SK-N-SH treated with all-trans-retinoic acid at 6 μM for 48 hours (cell line): Measurements from ENCODE around the gene ACOT13.

ENCODE experiments used
- ATAC-seq: fragments of 200-7000 bp; cut with Tn5 transposase; 3 replicates; pipeline ENCODE4 v1.9.1; 2020; ENCODE audit warnings: mild to moderate bottlenecking, moderate library complexity
- ARNTL ChIP-seq: fragments of 450-650 bp; formaldehyde crosslinking; IDR thresholded peaks from 2 replicates; pipeline ENCODE4 v1.5.0; 2020; ENCODE audit warnings: low read depth, mild to moderate bottlenecking, moderate library complexity, borderline replicate concordance
- BACH2 ChIP-seq: fragments of 250-450 bp; sonication (Bioruptor Pico); IDR thresholded peaks from 2 replicates; pipeline ENCODE4 v1.9.0; 2021; ENCODE audit warnings: mild to moderate bottlenecking, borderline replicate concordance
- CSDC2 ChIP-seq: fragments of 250-450 bp; sonication (Bioruptor Pico); IDR thresholded peaks from 2 replicates; pipeline ENCODE4 v1.5.0; 2020; ENCODE audit warnings: mild to moderate bottlenecking, moderate library complexity
- ESRRG ChIP-seq: fragments of 250-450 bp; sonication (Bioruptor Pico); IDR thresholded peaks from 2 replicates; pipeline ENCODE4 v1.6.1; 2021; ENCODE audit warnings: mild to moderate bottlenecking
- GLIS3 ChIP-seq: fragments of 250-450 bp; sonication (Bioruptor Pico); IDR thresholded peaks from 2 replicates; pipeline ENCODE4 v1.5.0; 2020; ENCODE audit warnings: mild to moderate bottlenecking, moderate library complexity
- ISL1 ChIP-seq: fragments of 250-450 bp; sonication (Bioruptor Pico); IDR thresholded peaks from 2 replicates; pipeline ENCODE4 v2.1.2; 2022; ENCODE audit warnings: mild to moderate bottlenecking, moderate library complexity
- PPARA ChIP-seq: fragments of 250-450 bp; sonication (Bioruptor Pico); IDR thresholded peaks from 2 replicates; pipeline ENCODE4 v1.5.0; 2020; ENCODE audit warnings: mild to moderate bottlenecking, borderline replicate concordance
- RARB ChIP-seq: fragments of 250-450 bp; sonication (Bioruptor Pico); IDR thresholded peaks from 2 replicates; pipeline ENCODE4 v1.8.0; 2021; ENCODE audit warnings: mild to moderate bottlenecking, moderate library complexity
- SNAI2 ChIP-seq: fragments of 250-450 bp; sonication (Bioruptor Pico); IDR thresholded peaks from 2 replicates; pipeline ENCODE4 v1.5.0; 2020; ENCODE audit warnings: mild to moderate bottlenecking, moderate library complexity
- TCF4 ChIP-seq: fragments of 250-450 bp; sonication (Bioruptor Pico); IDR thresholded peaks from 2 replicates; pipeline ENCODE4 v1.8.0; 2021; ENCODE audit warnings: mild to moderate bottlenecking, moderate library complexity, borderline replicate concordance
- ZC3H10 ChIP-seq: fragments of 250-450 bp; sonication (Bioruptor Pico); IDR thresholded peaks from 2 replicates; pipeline ENCODE4 v1.5.1; 2021; ENCODE audit warnings: mild to moderate bottlenecking, moderate library complexity
- ZFP3 ChIP-seq: fragments of 250-450 bp; sonication (Bioruptor Pico); IDR thresholded peaks from 2 replicates; pipeline ENCODE4 v1.5.0; 2020; ENCODE audit warnings: mild to moderate bottlenecking, moderate library complexity
- ZFP30 ChIP-seq: fragments of 450-650 bp; formaldehyde crosslinking; IDR thresholded peaks from 2 replicates; pipeline ENCODE4 v1.5.0; 2022; ENCODE audit warnings: mild to moderate bottlenecking, moderate library complexity
- ZNF565 ChIP-seq: fragments of 450-650 bp; formaldehyde crosslinking; conservative IDR thresholded peaks from 2 replicates; pipeline ENCODE4 v1.5.0; 2020; ENCODE audit warnings: low read depth, mild to moderate bottlenecking, moderate library complexity
- ZNF70 ChIP-seq: fragments of 450-650 bp; formaldehyde crosslinking; IDR thresholded peaks from 2 replicates; pipeline ENCODE4 v1.5.0; 2020; ENCODE audit warnings: mild to moderate bottlenecking, moderate library complexity
- ZNF8 ChIP-seq: fragments of 450-650 bp; formaldehyde crosslinking; IDR thresholded peaks from 2 replicates; pipeline ENCODE4 v1.5.0; 2020; ENCODE audit warnings: mild to moderate bottlenecking, moderate library complexity
- TF ChIP-seq, protein P1 (sequence below): fragments of 250-450 bp; sonication (Bioruptor Pico); IDR thresholded peaks from 2 replicates; pipeline ENCODE4 v1.8.0; 2021; ENCODE audit warnings: low read depth, mild to moderate bottlenecking, moderate library complexity, borderline replicate concordance
- TF ChIP-seq, protein P2 (sequence below): fragments of 250-450 bp; sonication (Bioruptor Pico); IDR thresholded peaks from 2 replicates; pipeline ENCODE4 v1.8.0; 2020; ENCODE audit warnings: mild to moderate bottlenecking, moderate library complexity, borderline replicate concordance
- TF ChIP-seq, protein P3 (sequence below): fragments of 250-450 bp; sonication (Bioruptor Pico); IDR thresholded peaks from 2 replicates; pipeline ENCODE4 v1.5.1; 2020; ENCODE audit warnings: low read depth, mild to moderate bottlenecking, moderate library complexity
- TF ChIP-seq, protein P4 (sequence below): fragments of 250-450 bp; sonication (Bioruptor Pico); IDR thresholded peaks from 2 replicates; pipeline ENCODE4 v1.5.1; 2021; ENCODE audit warnings: mild to moderate bottlenecking, moderate library complexity
- TF ChIP-seq, protein P5 (sequence below): fragments of 250-450 bp; sonication (Bioruptor Pico); IDR thresholded peaks from 2 replicates; pipeline ENCODE4 v1.5.0; 2020; ENCODE audit warnings: mild to moderate bottlenecking, moderate library complexity

The ACOT13 gene

DNA sequence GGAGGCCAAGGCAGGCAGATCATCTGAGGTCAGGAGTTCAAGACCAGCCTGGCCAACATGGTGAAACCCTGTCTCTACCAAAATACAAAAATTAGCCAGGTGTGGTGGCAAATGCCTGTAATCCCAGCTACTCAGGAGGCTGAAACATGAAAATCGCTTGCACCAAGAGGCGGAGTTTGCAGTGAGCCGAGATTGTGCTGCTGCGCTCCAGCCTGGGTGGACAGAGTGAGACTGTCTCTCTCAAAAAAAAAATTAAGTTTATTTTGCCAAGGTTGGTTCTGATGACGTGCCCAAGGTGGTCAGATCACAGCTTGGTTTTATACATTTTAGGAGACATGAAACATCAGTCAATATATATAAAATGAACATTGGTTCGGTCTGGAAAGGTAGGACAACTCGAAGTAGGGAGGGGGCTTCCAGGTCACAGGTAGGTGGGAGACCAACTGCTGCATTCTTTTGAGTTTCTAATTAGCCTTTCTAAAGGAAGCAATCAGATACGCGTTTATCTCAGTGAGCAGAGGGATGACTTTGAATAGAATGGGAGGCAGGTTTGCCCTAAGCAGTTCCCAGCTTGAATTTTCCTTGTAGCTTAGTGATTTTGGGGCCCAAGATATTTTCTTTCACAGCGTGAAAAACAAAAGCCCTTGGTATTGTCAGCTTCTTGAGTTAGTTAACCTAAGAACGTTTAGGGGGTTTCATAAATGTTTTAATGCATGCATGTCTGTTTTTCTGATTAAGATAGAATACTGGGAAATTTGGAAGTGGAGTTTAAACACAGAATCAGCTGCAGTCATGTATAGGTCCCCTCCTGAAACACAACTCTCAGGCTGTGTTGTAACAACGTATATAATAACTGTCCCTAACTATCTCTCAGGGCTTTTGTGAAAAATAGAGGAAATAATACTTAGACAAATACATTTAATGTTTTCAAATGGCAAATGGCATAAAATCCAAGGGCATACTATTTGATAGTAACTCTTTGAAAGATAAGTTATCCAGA lies 16.7 kb downstream of the ACOT13 start:
- ATAC-seq = no peak
- no peak for TF ChIP-seq ZC3H10
- no peak for TF ChIP-seq ZNF70 (CRISPR knock-in tag)
- TF ChIP-seq ZNF8 = no peak
- TF ChIP-seq, protein P1, sequence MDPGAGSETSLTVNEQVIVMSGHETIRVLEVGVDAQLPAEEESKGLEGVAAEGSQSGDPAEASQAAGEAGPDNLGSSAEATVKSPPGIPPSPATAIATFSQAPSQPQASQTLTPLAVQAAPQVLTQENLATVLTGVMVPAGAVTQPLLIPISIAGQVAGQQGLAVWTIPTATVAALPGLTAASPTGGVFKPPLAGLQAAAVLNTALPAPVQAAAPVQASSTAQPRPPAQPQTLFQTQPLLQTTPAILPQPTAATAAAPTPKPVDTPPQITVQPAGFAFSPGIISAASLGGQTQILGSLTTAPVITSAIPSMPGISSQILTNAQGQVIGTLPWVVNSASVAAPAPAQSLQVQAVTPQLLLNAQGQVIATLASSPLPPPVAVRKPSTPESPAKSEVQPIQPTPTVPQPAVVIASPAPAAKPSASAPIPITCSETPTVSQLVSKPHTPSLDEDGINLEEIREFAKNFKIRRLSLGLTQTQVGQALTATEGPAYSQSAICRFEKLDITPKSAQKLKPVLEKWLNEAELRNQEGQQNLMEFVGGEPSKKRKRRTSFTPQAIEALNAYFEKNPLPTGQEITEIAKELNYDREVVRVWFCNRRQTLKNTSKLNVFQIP (CRISPR knock-in tag) = no peak
- TF ChIP-seq, protein P2, sequence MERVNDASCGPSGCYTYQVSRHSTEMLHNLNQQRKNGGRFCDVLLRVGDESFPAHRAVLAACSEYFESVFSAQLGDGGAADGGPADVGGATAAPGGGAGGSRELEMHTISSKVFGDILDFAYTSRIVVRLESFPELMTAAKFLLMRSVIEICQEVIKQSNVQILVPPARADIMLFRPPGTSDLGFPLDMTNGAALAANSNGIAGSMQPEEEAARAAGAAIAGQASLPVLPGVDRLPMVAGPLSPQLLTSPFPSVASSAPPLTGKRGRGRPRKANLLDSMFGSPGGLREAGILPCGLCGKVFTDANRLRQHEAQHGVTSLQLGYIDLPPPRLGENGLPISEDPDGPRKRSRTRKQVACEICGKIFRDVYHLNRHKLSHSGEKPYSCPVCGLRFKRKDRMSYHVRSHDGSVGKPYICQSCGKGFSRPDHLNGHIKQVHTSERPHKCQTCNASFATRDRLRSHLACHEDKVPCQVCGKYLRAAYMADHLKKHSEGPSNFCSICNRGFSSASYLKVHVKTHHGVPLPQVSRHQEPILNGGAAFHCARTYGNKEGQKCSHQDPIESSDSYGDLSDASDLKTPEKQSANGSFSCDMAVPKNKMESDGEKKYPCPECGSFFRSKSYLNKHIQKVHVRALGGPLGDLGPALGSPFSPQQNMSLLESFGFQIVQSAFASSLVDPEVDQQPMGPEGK (CRISPR knock-in tag) = no peak
- TF ChIP-seq RARB (CRISPR knock-in tag) = no peak
- TF ChIP-seq ZFP3 (CRISPR knock-in tag) = no peak
- TF ChIP-seq, protein P3, sequence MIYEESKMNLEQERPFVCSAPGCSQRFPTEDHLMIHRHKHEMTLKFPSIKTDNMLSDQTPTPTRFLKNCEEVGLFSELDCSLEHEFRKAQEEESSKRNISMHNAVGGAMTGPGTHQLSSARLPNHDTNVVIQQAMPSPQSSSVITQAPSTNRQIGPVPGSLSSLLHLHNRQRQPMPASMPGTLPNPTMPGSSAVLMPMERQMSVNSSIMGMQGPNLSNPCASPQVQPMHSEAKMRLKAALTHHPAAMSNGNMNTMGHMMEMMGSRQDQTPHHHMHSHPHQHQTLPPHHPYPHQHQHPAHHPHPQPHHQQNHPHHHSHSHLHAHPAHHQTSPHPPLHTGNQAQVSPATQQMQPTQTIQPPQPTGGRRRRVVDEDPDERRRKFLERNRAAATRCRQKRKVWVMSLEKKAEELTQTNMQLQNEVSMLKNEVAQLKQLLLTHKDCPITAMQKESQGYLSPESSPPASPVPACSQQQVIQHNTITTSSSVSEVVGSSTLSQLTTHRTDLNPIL = no peak
- TF ChIP-seq SNAI2 (CRISPR knock-in tag) = no peak
- TF ChIP-seq ARNTL = no peak
- TF ChIP-seq ZNF565 (CRISPR knock-in tag) = no peak
- TF ChIP-seq BACH2 = no peak
- no peak for TF ChIP-seq GLIS3 (CRISPR knock-in tag)

DNA sequence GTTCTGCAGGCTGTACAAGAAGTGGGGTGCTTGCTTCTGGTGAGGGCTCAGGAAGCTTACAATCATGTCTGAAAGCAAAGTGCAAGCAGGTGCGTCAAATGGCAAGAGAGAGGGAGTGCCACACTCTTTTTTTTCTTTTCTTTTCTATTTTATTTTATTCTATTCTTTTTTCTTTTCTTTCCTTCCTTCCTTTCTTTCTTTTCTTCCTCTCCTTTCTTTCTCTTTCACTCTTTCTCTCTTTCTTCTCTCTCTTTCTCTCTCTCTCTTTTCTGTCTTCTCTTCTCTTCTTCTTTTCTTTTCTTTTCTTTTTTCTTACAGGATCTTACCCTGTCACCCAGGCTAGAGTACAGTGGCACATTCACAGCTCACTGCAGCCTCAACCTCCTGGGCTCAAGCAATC lies 19.5 kb downstream of the ACOT13 start:
- ATAC-seq = no peak
- TF ChIP-seq ZNF8 (no peak), CSDC2 (CRISPR knock-in tag) (no peak), BACH2 (no peak), ZC3H10 (no peak), SNAI2 (CRISPR knock-in tag) (no peak), ZFP30 (CRISPR knock-in tag) (no peak), ESRRG (no peak), TCF4 (CRISPR knock-in tag) (no peak), ZNF565 (CRISPR knock-in tag) (no peak), PPARA (CRISPR knock-in tag) (no peak), RARB (CRISPR knock-in tag) (no peak), ARNTL (no peak)
- TF ChIP-seq, protein P1 (CRISPR knock-in tag) = no peak
- TF ChIP-seq, protein P4, sequence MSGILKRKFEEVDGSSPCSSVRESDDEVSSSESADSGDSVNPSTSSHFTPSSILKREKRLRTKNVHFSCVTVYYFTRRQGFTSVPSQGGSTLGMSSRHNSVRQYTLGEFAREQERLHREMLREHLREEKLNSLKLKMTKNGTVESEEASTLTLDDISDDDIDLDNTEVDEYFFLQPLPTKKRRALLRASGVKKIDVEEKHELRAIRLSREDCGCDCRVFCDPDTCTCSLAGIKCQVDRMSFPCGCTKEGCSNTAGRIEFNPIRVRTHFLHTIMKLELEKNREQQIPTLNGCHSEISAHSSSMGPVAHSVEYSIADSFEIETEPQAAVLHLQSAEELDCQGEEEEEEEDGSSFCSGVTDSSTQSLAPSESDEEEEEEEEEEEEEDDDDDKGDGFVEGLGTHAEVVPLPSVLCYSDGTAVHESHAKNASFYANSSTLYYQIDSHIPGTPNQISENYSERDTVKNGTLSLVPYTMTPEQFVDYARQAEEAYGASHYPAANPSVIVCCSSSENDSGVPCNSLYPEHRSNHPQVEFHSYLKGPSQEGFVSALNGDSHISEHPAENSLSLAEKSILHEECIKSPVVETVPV (CRISPR knock-in tag) = no peak
- TF ChIP-seq, protein P3 = no peak

DNA sequence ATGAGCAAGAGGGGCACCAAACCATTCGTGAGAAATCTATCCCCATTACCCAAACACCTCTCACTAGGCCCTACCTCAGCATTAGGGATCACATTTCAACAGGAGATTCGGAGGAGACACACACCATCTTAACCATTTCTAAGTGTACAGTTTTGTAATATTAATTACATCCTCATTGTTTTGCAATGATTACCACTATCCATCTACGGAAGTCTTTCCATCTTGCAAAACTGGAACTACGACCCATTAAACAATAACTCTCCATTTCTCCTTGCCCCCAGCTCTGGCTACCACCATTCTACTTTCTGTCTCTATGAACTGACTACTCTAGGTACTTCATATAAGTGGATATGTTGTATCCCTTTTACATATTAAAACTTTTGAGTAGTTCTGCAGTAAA lies 20.1 kb downstream of the ACOT13 start:
- no peak for ATAC-seq
- TF ChIP-seq ESRRG (no peak), RARB (CRISPR knock-in tag) (no peak), ZC3H10 (no peak), CSDC2 (CRISPR knock-in tag) (no peak), SNAI2 (CRISPR knock-in tag) (no peak), ARNTL (no peak), PPARA (CRISPR knock-in tag) (no peak), ISL1 (no peak), ZNF70 (CRISPR knock-in tag) (no peak), BACH2 (no peak), TCF4 (CRISPR knock-in tag) (no peak), ZNF565 (CRISPR knock-in tag) (no peak), ZFP3 (CRISPR knock-in tag) (no peak), ZNF8 (no peak)
- TF ChIP-seq, protein P4 (CRISPR knock-in tag) = no peak
- TF ChIP-seq, protein P5, sequence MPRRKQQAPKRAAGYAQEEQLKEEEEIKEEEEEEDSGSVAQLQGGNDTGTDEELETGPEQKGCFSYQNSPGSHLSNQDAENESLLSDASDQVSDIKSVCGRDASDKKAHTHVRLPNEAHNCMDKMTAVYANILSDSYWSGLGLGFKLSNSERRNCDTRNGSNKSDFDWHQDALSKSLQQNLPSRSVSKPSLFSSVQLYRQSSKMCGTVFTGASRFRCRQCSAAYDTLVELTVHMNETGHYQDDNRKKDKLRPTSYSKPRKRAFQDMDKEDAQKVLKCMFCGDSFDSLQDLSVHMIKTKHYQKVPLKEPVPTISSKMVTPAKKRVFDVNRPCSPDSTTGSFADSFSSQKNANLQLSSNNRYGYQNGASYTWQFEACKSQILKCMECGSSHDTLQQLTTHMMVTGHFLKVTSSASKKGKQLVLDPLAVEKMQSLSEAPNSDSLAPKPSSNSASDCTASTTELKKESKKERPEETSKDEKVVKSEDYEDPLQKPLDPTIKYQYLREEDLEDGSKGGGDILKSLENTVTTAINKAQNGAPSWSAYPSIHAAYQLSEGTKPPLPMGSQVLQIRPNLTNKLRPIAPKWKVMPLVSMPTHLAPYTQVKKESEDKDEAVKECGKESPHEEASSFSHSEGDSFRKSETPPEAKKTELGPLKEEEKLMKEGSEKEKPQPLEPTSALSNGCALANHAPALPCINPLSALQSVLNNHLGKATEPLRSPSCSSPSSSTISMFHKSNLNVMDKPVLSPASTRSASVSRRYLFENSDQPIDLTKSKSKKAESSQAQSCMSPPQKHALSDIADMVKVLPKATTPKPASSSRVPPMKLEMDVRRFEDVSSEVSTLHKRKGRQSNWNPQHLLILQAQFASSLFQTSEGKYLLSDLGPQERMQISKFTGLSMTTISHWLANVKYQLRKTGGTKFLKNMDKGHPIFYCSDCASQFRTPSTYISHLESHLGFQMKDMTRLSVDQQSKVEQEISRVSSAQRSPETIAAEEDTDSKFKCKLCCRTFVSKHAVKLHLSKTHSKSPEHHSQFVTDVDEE (CRISPR knock-in tag) = no peak
